HepG2 (cell line): ENCODE measurements around the gene BBS12. TPM values are rescaled to one million over a fixed set of nuclear protein-coding genes. Genes with fewer than 3 reads are reported as not detected.

Source experiments
- ATAC-seq: fragments of 200-7000 bp; cut with Tn5 transposase; 3 replicates; pipeline ENCODE4 v1.9.1; 2020; ENCODE audit warnings: mild to moderate bottlenecking, moderate library complexity
- BruUV-seq: library from RNA; stranded (reverse); fragments of 400-500 nt; replicated peaks from 2 replicates; lab custom pipeline; 2021; lab: Mats Ljungman, UMichigan
- CTCF ChIA-PET: fragments of 300-600 bp; formaldehyde crosslinking; extraction: SDS; loops from one replicate; lab custom pipeline; 2021; ENCODE audit warnings: low total read pairs, inconsistent platforms, low intra/inter-chr PET ratio; lab: Yijun Ruan, JAX
- POLR2A ChIA-PET: fragments of 350-600 bp; sonication (Branson Sonifier 250); formaldehyde crosslinking; loops from one replicate; lab custom pipeline; 2020; ENCODE audit warnings: antibody characterized with exemption, inconsistent platforms; lab: Yijun Ruan, JAX
- DNase-seq: peaks from one replicate; pipeline ENCODE4 v3.0.0-alpha.2; 2015; ENCODE audit warnings: low spot score
- FAIRE-seq: peaks from 3 replicates; lab custom pipeline; 2011; peaks lifted over from hg19 to GRCh38; lab: Jason Lieb, UNC
- H2AFZ ChIP-seq: one replicate; pipeline ENCODE4 v1.6.1; 2011; ENCODE audit warnings: low read length, inconsistent platforms
- H3K27ac ChIP-seq: fragments of 300-600 bp; 3 replicates; pipeline ENCODE4 v1.8.0; 2011; ENCODE audit warnings: mixed run types, mild to moderate bottlenecking, mixed read lengths, low read length, inconsistent platforms; ENCODE audit not compliant: insufficient read depth; ENCODE audit errors: extremely low read length
- H3K27me3 ChIP-seq, 2 experiments: fragments of 200-600 bp in 1 of 2; 2 replicates in 1 of 2; 3 replicates in 1 of 2; pipeline versions ENCODE4 v1.6.0 to v1.8.0; 2011; ENCODE audit warnings: low read length in 2 of 2, mild to moderate bottlenecking in 2 of 2, moderate library complexity in 2 of 2, inconsistent platforms in 1 of 2; ENCODE audit not compliant: insufficient read depth in 2 of 2, control insufficient read depth in 1 of 2
- H3K36me3 ChIP-seq, 2 experiments: fragments of 200-600 bp in 1 of 2; replicated peaks in 1 of 2; 2 replicates in 1 of 2; 3 replicates in 1 of 2; pipeline versions ENCODE4 v1.5.1 to v1.8.0; 2011; ENCODE audit warnings: low read length in 2 of 2, inconsistent platforms in 1 of 2; ENCODE audit not compliant: insufficient read depth in 2 of 2, control insufficient read depth in 1 of 2
- H3K4me1 ChIP-seq: 2 replicates; pipeline ENCODE4 v1.5.1; 2012; ENCODE audit warnings: low read length, inconsistent platforms; ENCODE audit not compliant: insufficient read depth
- H3K4me2 ChIP-seq: 2 replicates; pipeline ENCODE4 v1.6.0; 2011; ENCODE audit warnings: low read depth, low read length, inconsistent platforms
- H3K4me3 ChIP-seq, 3 experiments: fragments of 200-600 bp in 1 of 3; sonication (generic), shearing (Covaris generic) in 1 of 3; replicated peaks in 1 of 3; 2 replicates each; pipeline ENCODE4 v1.5.1; 2011 to 2016; ENCODE audit warnings: low read length in 3 of 3, inconsistent platforms in 2 of 3, low read depth in 2 of 3, mild to moderate bottlenecking in 2 of 3, control low read depth in 1 of 3, mixed read lengths in 1 of 3; ENCODE audit not compliant: insufficient read depth in 1 of 3
- H3K79me2 ChIP-seq: one replicate; pipeline ENCODE4 v1.6.1; 2011; ENCODE audit warnings: low read length, inconsistent platforms; ENCODE audit not compliant: insufficient read depth
- H3K9ac ChIP-seq: 2 replicates; pipeline ENCODE4 v1.6.0; 2011; ENCODE audit warnings: mild to moderate bottlenecking, low read depth, low read length, inconsistent platforms; ENCODE audit not compliant: insufficient read depth
- H3K9me3 ChIP-seq: 2 replicates; pipeline ENCODE4 v1.5.1; 2012; ENCODE audit warnings: mild to moderate bottlenecking, low read length
- H4K20me1 ChIP-seq: 2 replicates; pipeline ENCODE4 v1.6.0; 2011; ENCODE audit warnings: inconsistent platforms, mild to moderate bottlenecking, low read length, moderate library complexity; ENCODE audit not compliant: insufficient read depth
- ATF1 ChIP-seq: IDR thresholded peaks from 2 replicates; pipeline ENCODE4 v1.6.1; 2016; ENCODE audit warnings: mild to moderate bottlenecking, control low read depth
- ERF ChIP-seq: IDR thresholded peaks from 2 replicates; pipeline ENCODE4 v1.6.1; 2018; ENCODE audit warnings: missing biosample characterization, missing genetic modification reagents
- FLYWCH1 ChIP-seq: sonication (generic); formaldehyde crosslinking; IDR thresholded peaks from 2 replicates; pipeline ENCODE4 v1.8.1; 2023; ENCODE audit warnings: mild to moderate bottlenecking, missing genetic modification reagents
- GATAD2A ChIP-seq: IDR thresholded peaks from 2 replicates; pipeline ENCODE4 v1.6.1; 2016
- MXD4 ChIP-seq: IDR thresholded peaks from 2 replicates; pipeline ENCODE4 v1.6.1; 2016; ENCODE audit warnings: mild to moderate bottlenecking, missing biosample characterization, missing genetic modification reagents
- NFIB ChIP-seq: sonication (generic); formaldehyde crosslinking; IDR thresholded peaks from 2 replicates; pipeline ENCODE4 v1.9.0; 2021; ENCODE audit warnings: missing genetic modification reagents, mild to moderate bottlenecking, borderline replicate concordance
- PAX8 ChIP-seq: sonication (generic); formaldehyde crosslinking; IDR thresholded peaks from 2 replicates; pipeline ENCODE4 v1.8.0; 2022; ENCODE audit warnings: mild to moderate bottlenecking, missing genetic modification reagents, borderline replicate concordance
- RORA ChIP-seq: sonication (generic); formaldehyde crosslinking; IDR thresholded peaks from 2 replicates; pipeline ENCODE4 v1.5.0; 2020; ENCODE audit warnings: mild to moderate bottlenecking, missing genetic modification reagents, moderate library complexity
- SMC3 ChIP-seq: IDR thresholded peaks from 2 replicates; pipeline ENCODE4 v1.6.1; 2011; ENCODE audit warnings: low read length, improper control_type of control experiment
- TRIM24 ChIP-seq: sonication (generic); formaldehyde crosslinking; IDR thresholded peaks from 2 replicates; pipeline ENCODE4 v1.8.0; 2022; ENCODE audit warnings: mild to moderate bottlenecking, missing genetic modification reagents
- ZBTB20 ChIP-seq: sonication (generic); formaldehyde crosslinking; IDR thresholded peaks from 2 replicates; pipeline ENCODE4 v1.8.1; 2023; ENCODE audit warnings: missing genetic modification reagents, low read depth, mild to moderate bottlenecking, borderline replicate concordance
- ZBTB38 ChIP-seq: sonication (generic); formaldehyde crosslinking; IDR thresholded peaks from 2 replicates; pipeline ENCODE4 v1.5.1; 2020; ENCODE audit warnings: mild to moderate bottlenecking, missing genetic modification reagents
- ZKSCAN8 ChIP-seq: IDR thresholded peaks from 2 replicates; pipeline ENCODE4 v1.6.1; 2016; ENCODE audit warnings: borderline replicate concordance, missing genetic modification reagents, missing compliant biosample characterization
- ZNF503 ChIP-seq: sonication (generic); formaldehyde crosslinking; IDR thresholded peaks from 2 replicates; pipeline ENCODE4 v1.4.0; 2020; ENCODE audit warnings: missing genetic modification reagents
- ZNF777 ChIP-seq: sonication (generic); formaldehyde crosslinking; IDR thresholded peaks from 2 replicates; pipeline ENCODE4 v1.4.0; 2020; ENCODE audit warnings: missing genetic modification reagents
- ZNF792 ChIP-seq: IDR thresholded peaks from 2 replicates; pipeline ENCODE4 v1.6.1; 2016
- WGBS: methylation state at CpG from one replicate; pipeline ENCODE4 v1.1.6; 2017; ENCODE audit warnings: low lambda C conversion rate; 5-methylcytosine and 5-hydroxymethylcytosine counted together
- in situ Hi-C: cut with HindIII; loops from 2 replicates; pipeline ENCODE4 v1.10.0; 2017; ENCODE audit warnings: low pct_unique_long_range_greater_than_20kb; ENCODE audit not compliant: extremely low pct_ligation_motif_present
- intact Hi-C: fragments of 100-400 bp; cut with micrococcal nuclease; formaldehyde crosslinking; loops from one replicate; pipeline ENCODE4 v1.10.0; 2022; ENCODE audit not compliant: unreplicated experiment
- polyA plus RNA-seq, 8 experiments: library from polyadenylated mRNA; depleted of rRNA in 3 of 8; stranded (reverse) in 7 of 8; unstranded in 1 of 8; fragments of >200 nt; fragmentation: Illumina TruSeq in 4 of 8; extraction: Trizol in 4 of 8; gene quantifications; 2 replicates each; pipeline versions ENCODE4 v1.2.1 to v1.2.3, GENCODE V29; 2011 to 2016; ENCODE audit warnings: low read depth in 4 of 8, missing spikeins in 1 of 8, mixed read lengths in 1 of 8; ENCODE audit not compliant: insufficient read depth in 1 of 8
- total RNA-seq, 5 experiments: library from RNA; depleted of rRNA; stranded (reverse); fragments of >200 nt; fragmentation: Illumina TruSeq; extraction: Trizol; gene quantifications; 2 replicates each; pipeline ENCODE4 v1.2.3, GENCODE V29; 2016; ENCODE audit warnings: low read depth in 1 of 5

The BBS12 gene
- total and polyA plus RNA-seq, 2 of the 13 experiments (the other 11 are each of a cell fraction or from before 2014, with no cell fraction given), result 0.32 to 1.7 TPM

GRCh38 chr4:122687531-122688061 is 44.9 kb upstream of the BBS12 start:
- 0% methylated on average over 2 of the region's 2 CpGs for WGBS

More at GRCh38 chr4:122687531-122688061, 44.9 kb upstream of the BBS12 start:
- no peak overlapping the region for H3K4me3 ChIP-seq
- no peaks in the 10 kb centered on the region for H3K4me1 ChIP-seq
- no peaks in the 10 kb centered on the region for H3K36me3 ChIP-seq
- no peak overlapping the region for H3K9ac ChIP-seq
- no peaks in the 10 kb centered on the region for H3K9me3 ChIP-seq
- no peak for FAIRE-seq
- H3K27ac ChIP-seq, result no peak overlapping the region
- H4K20me1 ChIP-seq, result no peaks in the 10 kb centered on the region
- peaks cover 0 to 6% of the 10 kb centered on the region in 2 experiments; a peak in 2 of 5 replicates for H3K27me3 ChIP-seq
- ATAC-seq, result no peak
- POLR2A ChIA-PET, result no interaction called here
- CTCF ChIA-PET, result no interaction called here
- no peak for DNase-seq
- H3K79me2 ChIP-seq, result no peaks in the 10 kb centered on the region
- intact Hi-C loops, result no loop called here
- H2AFZ ChIP-seq, result no peak overlapping the region
- no peak overlapping the region for H3K4me2 ChIP-seq
- BruUV-seq, result no TSS peak
- in situ Hi-C loops, result no loop called here
- TF ChIP-seq GATAD2A (CRISPR knock-in tag), result no peak
- no peak for TF ChIP-seq ATF1
- TF ChIP-seq ERF (CRISPR knock-in tag), result no peak
- no peak for TF ChIP-seq ZKSCAN8 (CRISPR knock-in tag)
- TF ChIP-seq ZNF503 (CRISPR knock-in tag), result no peak
- no peak for TF ChIP-seq NFIB (CRISPR knock-in tag)
- no peak for TF ChIP-seq TRIM24 (CRISPR knock-in tag)
- TF ChIP-seq ZBTB20, result no peak
- no peak for TF ChIP-seq ZBTB38 (CRISPR knock-in tag)
- no peak for TF ChIP-seq ZNF777 (CRISPR knock-in tag)
- TF ChIP-seq PAX8 (CRISPR knock-in tag), result no peak
- no peak for TF ChIP-seq RORA (CRISPR knock-in tag)
- TF ChIP-seq SMC3, result no peak
- no peak for TF ChIP-seq ZNF792 (CRISPR knock-in tag)
- no peak for TF ChIP-seq FLYWCH1 (CRISPR knock-in tag)
- TF ChIP-seq MXD4 (CRISPR knock-in tag), result no peak
